Measurements from ENCODE around the gene NLN. TPM values are rescaled to one million over a fixed set of nuclear protein-coding genes. Genes with fewer than 3 reads are reported as not detected.

Gene NLN
- total and polyA plus RNA-seq, 2 experiments from 2014 or later, result 37.7 to 49.6 TPM

GRCh38 chr5:65800775-65801174 lies 78.8 kb downstream of the NLN start:
- Histone ChIP-seq H3K27ac (peak overlapping the region; percentile 87), H3K4me1 (ENCODE audit: insufficient read depth) (peaks cover 33% of the 10 kb centered on the region), H4K20me1 (ENCODE audit: insufficient read depth) (no peaks in the 10 kb centered on the region), H3K9me2 (ENCODE audit: insufficient read depth) (no peaks in the 10 kb centered on the region), H3K9me3 (ENCODE audit: low read depth) (no peaks in the 10 kb centered on the region), H3K27me3 (replicated peaks; ENCODE audit: insufficient read depth) (no peaks in the 10 kb centered on the region), H3K4me2 (ENCODE audit: unreplicated experiment) (peak overlapping the region; percentile 80), H3K4me3 (peak overlapping the region; percentile 30), H3F3A (ENCODE audit: insufficient read depth) (peaks cover 32% of the 10 kb centered on the region), H3K9ac (peak overlapping the region; percentile 63), H3K79me2 (ENCODE audit: insufficient read depth) (no peaks in the 10 kb centered on the region; the same call in 1 of the 2 replicates), H2AFZ (0 out of 2 replicates have a peak overlapping the region, but pooled peaks have one; percentile 4), H3K36me3 (ENCODE audit: low read depth) (0 out of 2 replicates have a peak, but pooled peaks cover 11% of the 10 kb centered on the region)
- WGBS, 2 experiments (ENCODE audit: low coverage in 1 of 2, low lambda C conversion rate in 2 of 2, missing lambda C conversion rate in 2 of 2), result 72 to 82% methylated on average over 3 of the region's 3 CpGs
- in situ Hi-C loops (cut with MboI), result no loop called here
- no peak for TF ChIP-seq EZH2 (IDR thresholded peaks at IDR 0.05; ENCODE audit: insufficient read depth, poor library complexity, severe bottlenecking)
- TF ChIP-seq EZH2phosphoT487 (IDR thresholded peaks at IDR 0.05; ENCODE audit: insufficient read depth, low read depth), result no peak
- peak; percentile 25 for DNase-seq

- peak; percentile 89 for DNase-seq
- H3K4me2 ChIP-seq (ENCODE audit: unreplicated experiment), result peak overlapping the region; percentile 80
- 32 to 33% methylated on average over 3 of the region's 3 CpGs for WGBS, 2 experiments (ENCODE audit: low coverage in 1 of 2, low lambda C conversion rate in 2 of 2, missing lambda C conversion rate in 2 of 2)
- H3K9me3 ChIP-seq (ENCODE audit: low read depth), result no peaks in the 10 kb centered on the region
- 0 out of 2 replicates have a peak overlapping the region, but pooled peaks have one; percentile 4 for H2AFZ ChIP-seq
- peaks cover 27% of the 10 kb centered on the region for H3K4me1 ChIP-seq (ENCODE audit: insufficient read depth)
- TF ChIP-seq EZH2 (IDR thresholded peaks at IDR 0.05; ENCODE audit: insufficient read depth, poor library complexity, severe bottlenecking), result no peak
- no peak for TF ChIP-seq EZH2phosphoT487 (IDR thresholded peaks at IDR 0.05; ENCODE audit: insufficient read depth, low read depth)
- H3K36me3 ChIP-seq (ENCODE audit: low read depth), result peaks cover 11% of the 10 kb centered on the region; the same call in 1 of the 2 replicates
- peak overlapping the region; percentile 87 for H3K27ac ChIP-seq
- no peaks in the 10 kb centered on the region for H3K27me3 ChIP-seq (replicated peaks; ENCODE audit: insufficient read depth)
- H3K9ac ChIP-seq, result peak overlapping the region; percentile 63
- in situ Hi-C loops (cut with MboI), result no loop called here
- H3K79me2 ChIP-seq (ENCODE audit: insufficient read depth), result no peaks in the 10 kb centered on the region; the same call in 1 of the 2 replicates
- no peaks in the 10 kb centered on the region for H4K20me1 ChIP-seq (ENCODE audit: insufficient read depth)
- peak overlapping the region; percentile 30 for H3K4me3 ChIP-seq
- H3F3A ChIP-seq (ENCODE audit: insufficient read depth), result peaks cover 31% of the 10 kb centered on the region
- H3K9me2 ChIP-seq (ENCODE audit: insufficient read depth), result no peaks in the 10 kb centered on the region
These were observed 79.4 kb downstream of the NLN start for GRCh38 chr5:65801352-65801783.

GRCh38 chr5:65802080-65802479 lies 80.1 kb downstream of the NLN start:
- H3K4me1 ChIP-seq (ENCODE audit: insufficient read depth), result peaks cover 24% of the 10 kb centered on the region
- H3F3A ChIP-seq (ENCODE audit: insufficient read depth), result peaks cover 26% of the 10 kb centered on the region
- no peaks in the 10 kb centered on the region for H3K27me3 ChIP-seq (replicated peaks; ENCODE audit: insufficient read depth)
- peak overlapping the region; percentile 63; the same call in 1 of the 2 replicates for H3K9ac ChIP-seq
- in situ Hi-C loops (cut with MboI), result no loop called here
- H2AFZ ChIP-seq, result no peak overlapping the region
- TF ChIP-seq EZH2 (IDR thresholded peaks at IDR 0.05; ENCODE audit: insufficient read depth, poor library complexity, severe bottlenecking) (no peak), EZH2phosphoT487 (IDR thresholded peaks at IDR 0.05; ENCODE audit: insufficient read depth, low read depth) (no peak)
- H3K36me3 ChIP-seq (ENCODE audit: low read depth), result peaks cover 11% of the 10 kb centered on the region; the same call in 1 of the 2 replicates
- no peak for DNase-seq
- no peak overlapping the region; the same call in 1 of the 2 replicates for H3K4me3 ChIP-seq
- H4K20me1 ChIP-seq (ENCODE audit: insufficient read depth), result no peaks in the 10 kb centered on the region
- 94 to 97% methylated on average over 6 to 7 of the region's 7 CpGs for WGBS, 2 experiments (ENCODE audit: low coverage in 1 of 2, low lambda C conversion rate in 2 of 2, missing lambda C conversion rate in 2 of 2)
- H3K27ac ChIP-seq, result peak overlapping the region; percentile 87
- no peaks in the 10 kb centered on the region for H3K9me3 ChIP-seq (ENCODE audit: low read depth)
- peak overlapping the region; percentile 80 for H3K4me2 ChIP-seq (ENCODE audit: unreplicated experiment)
- no peaks in the 10 kb centered on the region for H3K9me2 ChIP-seq (ENCODE audit: insufficient read depth)
- no peaks in the 10 kb centered on the region for H3K79me2 ChIP-seq (ENCODE audit: insufficient read depth)

GRCh38 chr5:65802820-65803219 lies 80.8 kb downstream of the NLN start:
- H3K4me3 ChIP-seq, result no peak overlapping the region
- DNase-seq, result no peak
- no peaks in the 10 kb centered on the region for H4K20me1 ChIP-seq (ENCODE audit: insufficient read depth)
- TF ChIP-seq EZH2 (IDR thresholded peaks at IDR 0.05; ENCODE audit: insufficient read depth, poor library complexity, severe bottlenecking) (no peak), EZH2phosphoT487 (IDR thresholded peaks at IDR 0.05; ENCODE audit: insufficient read depth, low read depth) (no peak)
- no peaks in the 10 kb centered on the region for H3K79me2 ChIP-seq (ENCODE audit: insufficient read depth)
- no peak overlapping the region for H3K9ac ChIP-seq
- no peak overlapping the region for H3K27ac ChIP-seq
- H2AFZ ChIP-seq, result no peak overlapping the region
- no peaks in the 10 kb centered on the region for H3K9me2 ChIP-seq (ENCODE audit: insufficient read depth)
- WGBS, 2 experiments (ENCODE audit: low coverage in 1 of 2, low lambda C conversion rate in 2 of 2, missing lambda C conversion rate in 2 of 2), result 96 to 100% methylated on average over 4 of the region's 4 CpGs
- peaks cover 29% of the 10 kb centered on the region for H3K4me1 ChIP-seq (ENCODE audit: insufficient read depth)
- no peaks in the 10 kb centered on the region for H3K27me3 ChIP-seq (replicated peaks; ENCODE audit: insufficient read depth)
- H3K9me3 ChIP-seq (ENCODE audit: low read depth), result no peaks in the 10 kb centered on the region
- H3K4me2 ChIP-seq (ENCODE audit: unreplicated experiment), result no peak overlapping the region
- in situ Hi-C loops (cut with MboI), result no loop called here
- peaks cover 3% of the 10 kb centered on the region; the same call in 1 of the 2 replicates for H3K36me3 ChIP-seq (ENCODE audit: low read depth)
- peaks cover 26% of the 10 kb centered on the region for H3F3A ChIP-seq (ENCODE audit: insufficient read depth)

Measured in GM23248 (cell line).